MCF 10A (cell line): Measurements from ENCODE around the gene OR2A7. TPM values are rescaled to one million over a fixed set of nuclear protein-coding genes. Genes with fewer than 3 reads are reported as not detected.
"Not testable (repeated sequence)": the region's sequence is repeated elsewhere in the genome, so short reads cannot be mapped to it uniquely, and the experiment has no call there.

Experiments used
- Bru-seq: library from RNA; stranded (reverse); fragments of 400-500 nt; gene quantifications from one replicate; lab custom pipeline; 2021; lab: Mats Ljungman, UMichigan
- BruChase-seq, 2 experiments: library from RNA; stranded (reverse); fragments of 400-500 nt; gene quantifications; one replicate each; lab custom pipeline; 2021; lab: Mats Ljungman, UMichigan
- BruUV-seq: library from RNA; stranded (reverse); fragments of 400-500 nt; replicated peaks from 2 replicates; lab custom pipeline; 2021; lab: Mats Ljungman, UMichigan
- CTCF ChIA-PET: fragments of 300-600 bp; sonication (Branson Sonifier 250); formaldehyde crosslinking; extraction: SDS; loops from one replicate; lab custom pipeline; 2021; ENCODE audit warnings: antibody characterized with exemption, inconsistent platforms; lab: Yijun Ruan, JAX
- POLR2A ChIA-PET: fragments of 300-600, 350-650 bp; sonication (Branson Sonifier 250); formaldehyde crosslinking; extraction: SDS; loops from one replicate; lab custom pipeline; 2020; ENCODE audit warnings: antibody characterized with exemption, inconsistent platforms; lab: Yijun Ruan, JAX
- DNase-seq: peaks from one replicate; pipeline ENCODE4 v3.0.0-alpha.2; 2018; ENCODE audit not compliant: unreplicated experiment
- H3K27ac Mint-ChIP-seq: one replicate; pipeline ENCODE4 v1.8.0; 2022; ENCODE audit warnings: mild to moderate bottlenecking, low read depth, mixed read lengths; ENCODE audit not compliant: unreplicated experiment
- H3K27me3 Mint-ChIP-seq: one replicate; pipeline ENCODE4 v1.8.0; 2022; ENCODE audit warnings: mixed read lengths; ENCODE audit not compliant: insufficient read depth, unreplicated experiment
- H3K36me3 Mint-ChIP-seq: one replicate; pipeline ENCODE4 v1.8.0; 2022; ENCODE audit warnings: mild to moderate bottlenecking, moderate library complexity, mixed read lengths; ENCODE audit not compliant: insufficient read depth, unreplicated experiment
- H3K4me1 Mint-ChIP-seq: one replicate; pipeline ENCODE4 v1.8.0; 2022; ENCODE audit warnings: mixed read lengths; ENCODE audit not compliant: insufficient read depth, unreplicated experiment
- H3K4me3 Mint-ChIP-seq: one replicate; pipeline ENCODE4 v1.8.0; 2022; ENCODE audit warnings: mild to moderate bottlenecking, moderate library complexity, mixed read lengths; ENCODE audit not compliant: unreplicated experiment
- H3K9me3 Mint-ChIP-seq: one replicate; pipeline ENCODE4 v1.8.0; 2022; ENCODE audit warnings: mixed read lengths; ENCODE audit not compliant: unreplicated experiment
- intact Hi-C: fragments of 100-400 bp; cut with micrococcal nuclease; formaldehyde crosslinking; loops from 2 replicates; pipeline ENCODE4 v1.14.1; 2022
- long read RNA-seq: library from polyadenylated mRNA; stranded (forward); transcript quantifications from one replicate; pipeline ENCODE4 v2.0.0, GENCODE V29; 2022
- total RNA-seq: library from RNA; stranded (reverse); gene quantifications from 2 replicates; pipeline ENCODE4 v1.2.3, GENCODE V29; 2022

Gene OR2A7, protein sequence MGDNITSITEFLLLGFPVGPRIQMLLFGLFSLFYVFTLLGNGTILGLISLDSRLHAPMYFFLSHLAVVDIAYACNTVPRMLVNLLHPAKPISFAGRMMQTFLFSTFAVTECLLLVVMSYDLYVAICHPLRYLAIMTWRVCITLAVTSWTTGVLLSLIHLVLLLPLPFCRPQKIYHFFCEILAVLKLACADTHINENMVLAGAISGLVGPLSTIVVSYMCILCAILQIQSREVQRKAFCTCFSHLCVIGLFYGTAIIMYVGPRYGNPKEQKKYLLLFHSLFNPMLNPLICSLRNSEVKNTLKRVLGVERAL
- 10.0 and 13.6 TPM in 2 replicates for total RNA-seq
- Bru-seq, nascent RNA = percentile 64 among the genes with signal in this experiment
- BruChase-seq, experiment 1, labeled RNA remaining after a 6-hour chase = percentile 88 among the genes with signal in this experiment
- BruChase-seq, experiment 2, labeled RNA remaining after a 2-hour chase = percentile 78 among the genes with signal in this experiment
- long read RNA-seq = 0 reads

DNA sequence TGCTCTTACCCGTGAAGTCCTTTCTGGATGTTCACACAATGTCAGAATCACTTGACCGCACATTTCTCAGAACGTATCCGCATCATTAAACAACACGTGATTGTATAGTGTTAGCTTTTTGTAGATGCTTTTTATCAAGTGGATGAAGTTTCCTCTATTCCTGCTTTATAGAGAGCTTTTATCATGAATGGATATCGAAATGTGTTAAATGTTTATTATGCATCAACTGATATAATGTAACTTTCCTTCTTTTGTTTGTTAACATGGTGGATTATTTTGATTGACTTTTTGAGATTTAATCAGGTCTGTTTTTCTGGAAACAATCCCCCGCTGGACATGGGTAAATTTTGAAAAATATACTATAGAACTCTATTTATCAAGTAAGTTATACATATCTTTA is at the start of gene OR2A7:
OR2A7 (minus strand) TSS at position 101 of the 400 bp plus-strand sequence. CDS start 5,164 bp downstream, outside the sequence.
- H3K4me1 Mint-ChIP-seq, H3K27ac Mint-ChIP-seq, CTCF ChIA-PET, H3K36me3 Mint-ChIP-seq, BruUV-seq, DNase-seq, intact Hi-C loops, H3K9me3 Mint-ChIP-seq, H3K27me3 Mint-ChIP-seq, POLR2A ChIA-PET, H3K4me3 Mint-ChIP-seq: not testable (repeated sequence)

DNA sequence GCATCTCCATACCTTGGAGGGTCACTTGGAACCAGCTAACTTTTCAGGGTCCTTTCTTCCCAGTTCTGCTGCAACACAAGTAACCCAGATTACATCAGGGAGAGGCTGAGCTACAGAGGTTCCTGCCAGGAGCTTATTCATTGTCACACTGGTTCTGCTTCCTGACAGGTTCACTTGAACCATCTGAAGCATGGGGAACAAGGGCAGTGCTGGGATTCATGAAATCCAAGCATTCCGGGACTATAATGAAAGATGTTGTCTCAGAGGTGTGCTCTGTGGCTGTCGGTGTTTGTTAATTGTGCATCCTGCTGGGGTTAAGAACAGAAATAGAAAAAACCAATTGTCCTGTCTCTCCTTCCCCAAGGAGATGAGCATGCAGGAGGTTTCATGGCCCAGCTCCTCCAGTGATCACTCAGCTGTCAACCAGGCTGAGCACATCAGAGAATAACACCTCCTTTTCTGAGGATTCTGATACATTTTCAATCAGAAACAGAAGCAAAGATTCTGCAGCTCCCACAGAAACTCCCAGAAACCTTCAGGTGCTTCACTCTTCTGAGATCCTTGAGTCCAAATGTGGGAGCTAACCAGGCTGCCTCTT is 47.4 kb upstream of the OR2A7 start, which contains the start of gene OR2A1:
OR2A1 (plus strand) TSS at position 548 of the 598 bp plus-strand sequence. CDS start 5,706 bp downstream, outside the sequence.
- CTCF ChIA-PET = not testable (repeated sequence)

DNA sequence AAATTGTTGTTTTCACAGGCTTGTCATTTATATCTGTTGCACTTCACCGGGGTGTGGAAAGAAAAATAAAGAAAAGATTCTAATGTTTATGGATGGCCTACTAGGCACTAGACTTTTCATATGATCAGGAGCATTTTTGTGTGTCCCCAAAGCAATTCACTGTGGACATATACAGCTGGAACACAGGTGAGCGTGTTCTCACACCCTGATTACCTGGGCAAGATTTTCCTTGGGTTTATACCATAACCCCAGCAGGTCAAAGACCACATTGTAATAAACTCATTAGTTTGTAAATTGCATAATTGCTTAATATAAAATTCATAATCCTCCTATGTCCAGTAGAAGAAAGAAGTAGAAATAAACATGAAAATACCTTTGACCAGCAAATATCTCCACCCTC is 46.6 kb upstream of the OR2A7 start:
- H3K36me3 Mint-ChIP-seq, POLR2A ChIA-PET, H3K4me3 Mint-ChIP-seq, intact Hi-C loops, DNase-seq, H3K27ac Mint-ChIP-seq, CTCF ChIA-PET, H3K9me3 Mint-ChIP-seq, H3K27me3 Mint-ChIP-seq, H3K4me1 Mint-ChIP-seq, BruUV-seq: not testable (repeated sequence)

More for the DNA sequence above, 47.4 kb upstream of the OR2A7 start, which contains the start of gene OR2A1:
- H3K4me3 Mint-ChIP-seq, H3K27me3 Mint-ChIP-seq, H3K9me3 Mint-ChIP-seq, H3K4me1 Mint-ChIP-seq, H3K27ac Mint-ChIP-seq, DNase-seq, intact Hi-C loops, BruUV-seq, POLR2A ChIA-PET, H3K36me3 Mint-ChIP-seq: not testable (repeated sequence)

DNA sequence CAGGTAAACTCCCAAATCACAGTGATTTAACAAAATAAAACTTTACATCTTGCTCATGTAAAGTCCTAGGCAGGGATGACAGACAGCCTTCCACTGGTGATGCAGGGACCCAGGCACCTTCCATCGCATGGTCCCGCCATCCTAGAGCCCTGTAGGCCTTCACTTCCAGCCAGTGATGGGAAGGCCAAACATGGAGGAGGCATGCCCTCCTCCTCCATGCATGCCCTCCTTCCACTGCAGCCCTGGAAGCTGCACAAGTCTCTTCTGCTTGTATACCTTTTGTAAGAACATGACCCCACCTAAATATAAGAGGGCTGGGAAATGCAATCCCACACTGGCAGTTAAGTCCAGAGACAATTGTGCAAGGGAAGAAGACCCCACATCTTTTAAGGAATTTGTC is 45.1 kb upstream of the OR2A7 start:
- CTCF ChIA-PET, POLR2A ChIA-PET, H3K27me3 Mint-ChIP-seq, H3K4me1 Mint-ChIP-seq, H3K9me3 Mint-ChIP-seq, H3K27ac Mint-ChIP-seq, H3K4me3 Mint-ChIP-seq, intact Hi-C loops, H3K36me3 Mint-ChIP-seq, DNase-seq, BruUV-seq: not testable (repeated sequence)

DNA sequence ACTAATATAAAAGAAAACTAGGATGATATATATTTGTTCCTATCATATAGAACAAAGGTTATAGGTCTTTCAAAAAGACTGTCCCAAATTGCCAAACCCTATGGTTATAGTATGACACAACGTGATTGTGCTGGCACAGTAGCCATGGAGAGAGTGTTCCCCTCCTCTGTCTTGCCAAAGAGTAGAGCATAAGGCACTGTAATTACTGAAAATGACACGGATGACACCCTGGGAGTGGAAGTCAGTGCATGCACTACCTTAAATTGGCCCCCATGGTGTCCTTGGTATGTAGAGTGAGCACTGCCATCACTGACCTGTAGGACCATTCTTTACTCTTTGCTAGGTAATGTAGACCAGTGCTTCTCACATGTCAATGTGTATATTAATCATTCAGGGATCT is 40.6 kb upstream of the OR2A7 start:
- H3K4me3 Mint-ChIP-seq, CTCF ChIA-PET, H3K27me3 Mint-ChIP-seq, intact Hi-C loops, H3K36me3 Mint-ChIP-seq, H3K9me3 Mint-ChIP-seq, BruUV-seq, H3K4me1 Mint-ChIP-seq, DNase-seq, H3K27ac Mint-ChIP-seq, POLR2A ChIA-PET: not testable (repeated sequence)

DNA sequence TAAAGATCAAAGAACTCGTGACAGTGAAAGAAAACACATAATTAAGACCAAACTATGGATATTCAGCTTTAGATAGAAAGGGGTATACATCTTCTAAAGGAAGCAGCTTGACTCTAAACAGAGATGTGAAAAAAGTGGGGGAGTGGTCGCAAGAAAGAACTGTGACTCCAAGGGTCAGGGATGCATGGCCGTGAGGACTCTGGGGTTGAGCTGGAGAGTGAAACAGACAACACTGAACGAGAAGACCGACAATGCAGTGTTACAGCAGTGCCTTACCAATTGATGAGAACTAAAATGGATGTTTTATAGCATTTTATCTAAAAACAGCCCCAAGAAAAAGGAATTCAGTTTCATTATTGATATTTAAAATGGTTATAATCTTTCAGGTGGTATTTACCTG is 39.0 kb upstream of the OR2A7 start:
- BruUV-seq, H3K36me3 Mint-ChIP-seq, DNase-seq, H3K9me3 Mint-ChIP-seq, H3K4me3 Mint-ChIP-seq, H3K27me3 Mint-ChIP-seq, intact Hi-C loops, CTCF ChIA-PET, POLR2A ChIA-PET, H3K4me1 Mint-ChIP-seq, H3K27ac Mint-ChIP-seq: not testable (repeated sequence)

DNA sequence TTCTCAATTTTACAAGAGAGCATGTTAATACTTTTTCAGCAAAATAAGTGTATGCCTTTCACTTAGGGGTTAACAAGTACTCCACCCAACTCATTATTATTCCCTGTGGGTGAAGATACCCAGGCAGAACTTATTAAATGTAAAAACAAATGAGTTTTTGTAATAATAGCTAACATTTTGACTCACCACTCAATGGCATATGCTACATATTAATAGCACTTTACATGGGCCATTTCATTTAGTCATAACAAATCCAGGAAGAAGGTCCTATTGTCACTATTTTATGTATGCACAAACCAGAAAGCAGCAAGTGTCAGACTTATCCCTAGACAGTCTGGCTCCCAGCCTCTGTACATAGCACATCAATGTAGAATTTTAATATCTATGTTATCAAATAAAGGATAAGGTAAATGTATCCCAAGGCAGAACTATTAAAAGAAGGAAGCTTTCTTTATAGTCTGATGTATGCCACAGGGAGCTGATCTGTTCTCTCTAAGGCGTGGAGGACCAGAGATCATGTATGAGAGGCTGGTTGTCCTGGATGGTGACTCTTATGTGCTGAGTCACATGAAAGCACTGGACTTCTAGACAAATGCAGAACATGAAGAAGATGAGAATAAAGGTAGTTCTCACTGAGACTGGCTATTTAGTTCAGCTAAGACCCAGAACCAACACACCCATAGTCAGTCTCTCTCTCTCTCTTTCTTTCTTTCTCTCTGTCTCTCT is 38.1 kb upstream of the OR2A7 start:
- BruUV-seq, H3K4me1 Mint-ChIP-seq, DNase-seq, H3K9me3 Mint-ChIP-seq, intact Hi-C loops, H3K27me3 Mint-ChIP-seq, POLR2A ChIA-PET, H3K27ac Mint-ChIP-seq, H3K4me3 Mint-ChIP-seq, H3K36me3 Mint-ChIP-seq: not testable (repeated sequence)
- CTCF ChIA-PET = interaction anchor here (0.6 kb wide), 1 partner anchor 153 kb away, joined by 3 read pairs; no protein-coding TSS in a partner anchor

DNA sequence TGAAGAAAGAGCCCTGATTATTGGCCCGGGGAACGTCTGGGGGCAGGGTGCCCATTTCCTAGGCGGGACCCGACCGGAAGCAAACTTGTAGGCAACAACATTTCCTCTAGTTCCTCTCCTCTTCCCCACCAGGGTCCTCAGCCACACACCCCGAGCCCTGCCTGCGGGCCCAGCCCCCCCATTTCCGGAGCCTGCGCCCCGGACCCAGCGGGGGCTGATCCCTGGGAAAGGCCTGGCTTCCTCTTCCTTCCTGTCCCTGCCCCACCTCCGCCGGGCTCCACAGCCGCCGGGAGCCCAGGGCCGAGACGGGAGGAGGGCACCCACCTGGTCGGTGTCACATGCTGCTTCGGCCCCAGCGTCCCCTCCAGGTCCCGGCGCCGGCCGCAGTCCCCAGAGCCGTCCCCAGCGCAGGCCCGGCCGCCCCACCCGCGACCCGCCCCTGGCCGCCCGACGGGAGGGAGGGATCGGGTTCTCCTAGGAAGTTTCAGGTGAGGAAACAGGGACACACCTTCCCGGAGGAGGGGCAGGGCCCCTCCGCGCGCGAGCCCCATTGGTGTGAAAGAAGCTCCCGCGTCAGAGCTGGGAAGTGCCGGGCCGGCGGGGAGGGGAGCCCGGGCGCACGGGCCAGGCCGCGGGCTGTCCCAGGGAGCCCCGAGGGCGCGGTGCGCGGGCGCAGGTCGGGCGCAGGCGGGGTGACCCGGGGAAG is 29.4 kb upstream of the OR2A7 start:
- CTCF ChIA-PET, DNase-seq, intact Hi-C loops, H3K9me3 Mint-ChIP-seq, POLR2A ChIA-PET, H3K4me3 Mint-ChIP-seq, H3K27me3 Mint-ChIP-seq, H3K4me1 Mint-ChIP-seq, H3K36me3 Mint-ChIP-seq, H3K27ac Mint-ChIP-seq, BruUV-seq: not testable (repeated sequence)
